WTC11 (cell line): ENCODE results near the gene TMEM41B.
"Not testable (repeated sequence)": the region's sequence is repeated elsewhere in the genome, so short reads cannot be mapped to it uniquely, and the experiment has no call there.

Source experiments
- CTCF ChIP-seq: fragments of 200-600 bp; IDR thresholded peaks from 2 replicates; pipeline ENCODE4 v1.8.0; 2022; ENCODE audit warnings: antibody characterized with exemption
- E2F1 ChIP-seq: sonication (generic); formaldehyde crosslinking; IDR thresholded peaks from 2 replicates; pipeline ENCODE4 v1.8.0; 2022; ENCODE audit warnings: mild to moderate bottlenecking, missing genetic modification reagents
- E2F4 ChIP-seq: sonication (generic); formaldehyde crosslinking; IDR thresholded peaks from 2 replicates; pipeline ENCODE4 v1.8.1; 2022; ENCODE audit warnings: low read depth, mild to moderate bottlenecking, moderate library complexity, missing genetic modification reagents, borderline replicate concordance
- FOXP4 ChIP-seq: sonication (generic); formaldehyde crosslinking; IDR thresholded peaks from 2 replicates; pipeline ENCODE4 v1.8.0; 2022; ENCODE audit warnings: mild to moderate bottlenecking, missing genetic modification reagents
- SP1 ChIP-seq: sonication (generic); formaldehyde crosslinking; conservative IDR thresholded peaks from 2 replicates; pipeline ENCODE4 v1.8.1; 2022; ENCODE audit warnings: missing genetic modification reagents
- TEAD1 ChIP-seq: sonication (generic); formaldehyde crosslinking; IDR thresholded peaks from 2 replicates; pipeline ENCODE4 v1.8.0; 2022; ENCODE audit warnings: mild to moderate bottlenecking, missing genetic modification reagents
- USF1 ChIP-seq: sonication (generic); formaldehyde crosslinking; IDR thresholded peaks from 2 replicates; pipeline ENCODE4 v1.8.0; 2022; ENCODE audit warnings: mild to moderate bottlenecking, missing genetic modification reagents
- ZBTB21 ChIP-seq: sonication (generic); formaldehyde crosslinking; IDR thresholded peaks from 2 replicates; pipeline ENCODE4 v1.8.1; 2023; ENCODE audit warnings: mild to moderate bottlenecking, missing genetic modification reagents, borderline replicate concordance
- ZNF512 ChIP-seq: sonication (generic); formaldehyde crosslinking; IDR thresholded peaks from 2 replicates; pipeline ENCODE4 v1.8.1; 2022; ENCODE audit warnings: missing genetic modification reagents, borderline replicate concordance
- ZNF671 ChIP-seq: fragments of 250-450 bp; sonication (Bioruptor Pico); IDR thresholded peaks from 2 replicates; pipeline ENCODE4 v1.8.0; 2021; ENCODE audit warnings: mild to moderate bottlenecking

GRCh38 chr11:9236242-9236641, 78.2 kb downstream of the TMEM41B start:
- TF ChIP-seq FOXP4 (CRISPR knock-in tag); ZBTB21 (CRISPR knock-in tag); E2F4 (CRISPR knock-in tag); E2F1; CTCF; ZNF671 (CRISPR knock-in tag); USF1 (CRISPR knock-in tag); TEAD1 (CRISPR knock-in tag); ZNF512 (CRISPR knock-in tag); SP1 (CRISPR knock-in tag): not testable (repeated sequence)
